NCI-H446 treated with DMSO at 0.1 percent for 48 hours (cell line): ENCODE results near the gene HUWE1.

ENCODE experiments used
- DNase-seq: peaks from one replicate; lab custom pipeline; 2025; lab: John Stamatoyannopoulos, UW

Gene HUWE1

GRCh38 chrX:53684415-53685192 lies 1.9 kb downstream of the HUWE1 start:
- no peak for DNase-seq

GRCh38 chrX:53683556-53684414 lies 2.7 kb downstream of the HUWE1 start:
- DNase-seq, result peak; percentile 98

DNA sequence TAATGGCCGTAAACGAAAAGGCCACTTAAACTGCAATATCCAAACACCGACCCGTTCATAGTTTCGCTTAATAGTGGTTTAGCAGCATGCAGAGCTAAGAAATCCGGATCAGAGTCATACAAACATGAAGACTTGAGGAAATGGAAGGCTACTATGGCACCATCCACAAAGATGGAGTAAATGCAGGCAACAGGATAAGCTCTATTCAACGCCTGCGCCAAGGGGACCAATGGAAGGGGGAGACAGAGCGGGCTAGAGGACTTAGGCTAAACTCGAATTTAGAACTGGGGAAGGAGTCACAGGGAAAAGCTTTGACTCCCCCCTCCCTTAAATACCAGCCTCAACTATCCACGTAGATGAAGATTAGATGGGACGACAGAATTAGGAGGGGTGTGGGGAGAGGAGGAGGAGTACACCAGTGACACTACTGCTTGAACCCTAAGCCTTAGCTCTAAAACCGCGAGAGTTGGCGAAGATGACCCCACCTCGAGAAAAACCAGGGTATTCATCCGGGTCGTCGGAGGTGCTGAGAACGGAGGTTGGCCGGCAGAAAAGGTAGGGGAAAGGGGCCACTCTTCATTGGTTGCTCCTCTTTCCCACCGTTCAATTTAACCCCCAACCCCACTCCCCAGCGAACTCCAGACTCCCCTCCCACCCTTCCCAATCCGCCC lies 3.5 kb downstream of the HUWE1 start:
- peak; percentile 32 for DNase-seq

- no peak for DNase-seq
Observed at GRCh38 chrX:53681661-53682060, 4.9 kb downstream of the HUWE1 start.

- no peak for DNase-seq
Observed at GRCh38 chrX:53678667-53679066, 7.9 kb downstream of the HUWE1 start.

DNA sequence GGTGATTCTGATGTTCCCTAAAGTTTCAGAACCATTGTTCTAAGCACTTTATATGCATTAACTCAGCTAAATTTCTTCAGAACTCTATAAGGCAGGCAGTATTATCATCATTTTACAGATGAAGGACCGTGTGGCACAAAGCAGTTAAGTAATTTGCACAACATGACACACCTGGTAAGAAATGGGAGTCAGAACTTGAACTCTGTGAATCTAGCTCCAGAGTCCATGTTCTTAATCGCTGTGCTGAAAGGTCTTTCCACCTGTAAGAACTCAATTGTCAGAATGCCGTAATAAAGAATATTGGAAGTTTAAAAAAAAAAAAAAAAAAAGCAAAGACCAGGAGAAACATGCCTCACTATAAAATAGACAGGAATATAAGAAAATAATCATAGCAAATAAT lies 9.2 kb downstream of the HUWE1 start:
- no peak for DNase-seq

GRCh38 chrX:53674581-53674980 lies 11.9 kb downstream of the HUWE1 start:
- DNase-seq, result no peak

DNA sequence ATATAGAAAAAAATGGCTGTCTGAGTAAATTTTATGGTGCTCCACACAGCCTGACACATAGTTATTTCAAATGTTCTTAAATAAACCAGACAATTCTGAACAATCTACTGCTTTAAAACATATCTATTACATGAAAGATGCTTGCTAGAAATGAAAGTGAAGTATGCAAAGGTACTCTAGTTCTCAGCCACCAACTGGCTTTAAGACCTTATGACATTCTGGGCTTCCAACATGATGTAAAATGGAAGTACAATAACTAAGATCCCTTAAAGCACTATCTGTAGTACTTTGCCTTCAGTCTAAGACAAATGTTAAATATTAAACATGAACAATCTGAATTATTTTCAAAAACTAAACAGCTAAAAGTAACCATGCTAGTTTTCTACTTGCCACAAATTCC lies 17.3 kb downstream of the HUWE1 start:
- no peak for DNase-seq

DNA sequence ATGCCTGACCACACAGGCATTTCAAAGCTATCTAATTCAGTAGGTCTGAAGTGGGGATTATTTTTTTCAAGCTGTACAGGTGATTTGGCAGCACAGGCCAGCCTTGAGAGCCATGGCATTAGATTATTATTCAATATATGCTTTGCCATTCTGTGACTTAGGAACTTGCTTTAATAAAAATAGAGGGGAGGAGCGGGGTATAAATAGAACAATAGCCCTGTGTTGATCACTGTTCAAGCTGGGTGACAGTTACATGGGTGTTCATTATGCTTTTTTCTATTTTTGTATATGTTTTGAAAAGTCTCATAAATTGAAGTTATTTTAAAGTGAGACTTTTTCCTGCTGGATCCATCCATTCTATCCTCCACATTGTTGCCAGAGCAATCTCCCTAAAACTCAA lies 20.3 kb downstream of the HUWE1 start:
- DNase-seq, result no peak

DNA sequence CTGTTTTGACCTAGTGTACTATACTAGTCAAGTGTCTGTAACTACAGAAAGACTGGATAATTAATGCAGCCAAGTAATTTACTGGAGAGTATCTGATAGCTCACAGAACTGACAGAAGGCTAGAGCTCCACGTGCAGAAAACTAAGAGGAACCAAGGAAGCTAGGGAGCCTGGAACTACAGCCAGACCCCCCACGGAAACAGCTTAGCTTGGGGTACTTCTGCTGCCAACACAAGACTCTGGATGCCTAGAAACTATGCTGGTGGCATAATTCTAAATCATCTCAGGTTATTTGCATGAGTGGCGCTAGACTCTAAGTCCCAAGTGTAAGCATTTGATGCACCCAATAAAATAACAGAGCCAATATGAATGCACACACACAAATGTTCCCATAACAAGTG lies 26.5 kb downstream of the HUWE1 start:
- DNase-seq, result peak; percentile 10

DNA sequence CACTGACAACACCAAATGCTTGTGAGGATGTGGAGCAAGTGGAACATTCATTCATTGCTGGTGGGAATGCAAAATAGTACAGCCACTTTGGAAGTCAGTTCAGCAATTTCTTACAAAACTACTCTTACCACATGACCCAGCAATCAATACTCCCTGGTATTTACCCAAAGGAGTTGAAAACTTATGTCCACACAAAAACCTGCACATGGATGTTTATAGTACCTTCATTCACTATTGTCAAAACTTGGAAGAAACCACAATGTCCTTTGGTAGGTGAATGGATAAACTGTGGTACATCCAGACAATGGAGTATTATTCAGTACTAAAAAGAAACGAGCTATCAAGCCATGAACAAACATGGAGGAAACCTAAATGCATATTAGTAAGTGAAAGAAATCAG lies 27.5 kb downstream of the HUWE1 start:
- DNase-seq, result no peak

- no peak for DNase-seq
Observed at GRCh38 chrX:53656845-53657244, 29.7 kb downstream of the HUWE1 start.

DNA sequence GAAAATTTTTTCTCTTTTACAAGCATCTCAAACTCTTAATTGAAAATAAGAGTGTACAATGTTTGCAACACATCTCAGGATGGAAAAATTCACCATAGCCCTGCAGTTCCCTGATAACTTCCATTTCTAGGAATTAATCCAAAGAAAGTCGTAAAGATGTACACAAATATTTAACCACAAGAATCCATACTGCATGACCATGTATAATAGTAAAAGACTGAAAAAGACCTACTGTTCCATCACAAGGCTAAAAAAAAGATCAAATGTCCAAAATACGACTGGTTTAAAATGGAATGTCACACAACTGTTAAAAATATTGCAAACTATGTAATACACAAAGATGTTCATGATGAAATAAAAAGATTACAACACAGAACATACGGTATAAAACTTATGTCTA lies 32.1 kb downstream of the HUWE1 start:
- no peak for DNase-seq

DNA sequence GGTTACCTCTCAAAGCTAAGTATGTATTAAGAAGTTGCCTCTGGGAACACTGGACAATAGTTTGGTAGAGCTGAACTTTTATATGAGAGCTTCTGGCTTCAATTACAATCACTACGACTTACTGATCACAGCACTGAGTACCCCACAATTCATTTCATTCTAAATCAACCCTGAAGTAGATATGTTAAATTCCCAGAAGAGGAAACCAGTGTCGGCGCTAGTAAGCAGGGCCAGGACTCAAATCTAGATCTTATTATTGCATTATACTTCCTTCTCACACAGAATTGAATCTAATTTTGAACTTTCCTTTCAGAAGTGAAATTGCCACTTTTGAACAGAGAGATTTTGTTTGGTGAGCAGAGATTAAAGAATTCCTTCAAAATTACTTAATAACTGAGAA lies 41.8 kb downstream of the HUWE1 start:
- DNase-seq, result no peak

DNA sequence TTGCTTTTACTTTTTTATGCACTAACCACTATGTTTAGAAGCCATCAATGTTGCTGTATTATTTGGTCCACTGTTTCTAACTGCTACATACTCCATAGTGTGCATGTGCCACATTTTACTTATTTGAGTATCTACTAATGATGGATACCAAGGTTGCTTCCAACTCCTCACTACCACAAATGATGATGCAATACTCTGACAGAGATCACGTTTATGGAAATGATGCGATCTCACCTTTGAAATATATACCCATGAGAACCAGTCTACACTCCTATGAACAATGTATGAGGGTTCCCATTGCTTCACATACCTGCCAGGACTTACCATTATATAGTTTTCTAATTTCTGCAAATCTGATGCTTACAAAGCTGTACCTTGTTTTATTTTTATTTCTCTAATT lies 44.2 kb downstream of the HUWE1 start:
- no peak for DNase-seq

- no peak for DNase-seq
Observed at GRCh38 chrX:53639257-53639656, 47.3 kb downstream of the HUWE1 start.

GRCh38 chrX:53637479-53637878 lies 49.0 kb downstream of the HUWE1 start:
- DNase-seq, result no peak

- no peak for DNase-seq
Observed at GRCh38 chrX:53631156-53631555, 55.4 kb downstream of the HUWE1 start.

GRCh38 chrX:53630261-53630660 lies 56.3 kb downstream of the HUWE1 start:
- DNase-seq, result no peak

DNA sequence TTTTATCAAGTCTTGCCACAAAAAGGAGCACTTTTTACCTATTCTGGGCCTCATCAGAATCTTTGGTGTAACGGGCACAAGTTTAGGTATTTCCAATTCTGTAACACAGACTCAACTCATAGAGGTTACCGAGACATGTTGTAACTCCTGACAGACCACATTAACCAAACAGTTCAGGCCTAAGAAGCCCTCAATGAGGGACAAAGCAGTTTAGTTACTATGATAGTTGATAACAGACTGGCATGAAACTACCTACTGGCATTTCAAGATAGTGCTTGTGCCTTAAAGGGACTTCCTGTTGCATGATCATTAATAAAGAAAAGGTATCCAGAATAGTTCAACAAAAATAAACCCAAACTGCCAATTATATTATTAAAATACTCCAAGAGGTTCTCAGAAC lies 64.1 kb downstream of the HUWE1 start:
- no peak for DNase-seq

- DNase-seq, result no peak
Observed at GRCh38 chrX:53621418-53621986, 65.0 kb downstream of the HUWE1 start.

DNA sequence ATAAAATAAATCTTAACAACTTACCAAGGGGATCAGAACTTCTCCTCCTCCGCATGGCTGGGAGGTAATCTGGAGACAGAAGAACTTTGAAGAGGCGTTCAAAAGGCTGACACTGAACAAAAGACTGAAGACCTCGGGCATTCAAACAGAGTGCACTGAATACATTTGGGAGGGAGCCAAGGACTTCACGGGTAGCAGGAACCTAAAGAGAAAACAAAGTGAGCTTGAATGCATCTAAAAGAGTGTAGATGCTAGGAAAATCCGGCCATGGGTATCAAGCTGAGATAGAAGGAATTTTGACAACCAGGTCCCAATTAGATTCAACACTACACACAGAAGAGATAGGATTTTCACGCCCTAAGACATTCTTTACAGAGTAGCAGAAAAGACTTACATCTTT lies 69.6 kb downstream of the HUWE1 start:
- DNase-seq, result no peak

DNA sequence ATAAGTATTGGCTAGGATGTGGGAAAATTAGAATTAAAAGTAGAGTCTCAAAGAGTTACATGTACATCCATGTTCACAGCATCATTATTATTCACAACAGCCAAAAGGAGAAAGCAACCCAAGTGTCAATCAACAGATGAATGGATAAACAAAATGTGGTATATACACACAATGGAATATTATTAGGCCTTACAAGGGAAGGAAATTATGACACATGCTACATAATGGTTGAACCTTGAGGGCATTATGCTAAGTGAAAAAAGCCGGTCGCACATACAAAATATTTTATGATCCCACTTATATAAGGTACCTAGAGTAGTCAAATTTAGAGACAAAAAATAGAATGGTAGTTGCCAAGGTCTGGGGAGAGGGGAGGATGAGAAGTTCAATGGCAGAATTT lies 80.1 kb downstream of the HUWE1 start:
- DNase-seq, result no peak
